Lower leg skin (tissue), 3 donors: Measurements from ENCODE around the gene CD83.

Experiments used
- CTCF ChIP-seq, 3 donors: fragments of 450-650 bp; IDR thresholded peaks; one replicate each; pipeline ENCODE4 v1.5.1; 2016; ENCODE audit warnings: antibody characterized with exemption in 3 of 3, mild to moderate bottlenecking in 3 of 3, moderate library complexity in 2 of 3
- POLR2A ChIP-seq, 2 donors: fragments of 450-650 bp; IDR thresholded peaks; one replicate each; pipeline ENCODE4 v1.6.1; 2016 to 2017; ENCODE audit warnings: antibody characterized with exemption in 2 of 2, mild to moderate bottlenecking in 1 of 2, moderate library complexity in 1 of 2

GRCh38 chr6:14151773-14152172 lies 34.2 kb downstream of the CD83 start:
- TF ChIP-seq POLR2A (IDR thresholded peaks at IDR 0.05) (no peak), CTCF (IDR thresholded peaks at IDR 0.05) (no peak)
